Ramos (cell line): ENCODE measurements around the gene VCAN.

ENCODE experiments used
- in situ Hi-C: fragments of 300-500 bp; cut with MboI; formaldehyde crosslinking; loops from one replicate; pipeline ENCODE4 v1.14.3; 2022; ENCODE audit warnings: low sequenced_read_pairs; ENCODE audit not compliant: unreplicated experiment

Gene VCAN

GRCh38 chr5:83526289-83526688 lies 54.7 kb downstream of the VCAN start:
- in situ Hi-C loops, result no loop called here

DNA sequence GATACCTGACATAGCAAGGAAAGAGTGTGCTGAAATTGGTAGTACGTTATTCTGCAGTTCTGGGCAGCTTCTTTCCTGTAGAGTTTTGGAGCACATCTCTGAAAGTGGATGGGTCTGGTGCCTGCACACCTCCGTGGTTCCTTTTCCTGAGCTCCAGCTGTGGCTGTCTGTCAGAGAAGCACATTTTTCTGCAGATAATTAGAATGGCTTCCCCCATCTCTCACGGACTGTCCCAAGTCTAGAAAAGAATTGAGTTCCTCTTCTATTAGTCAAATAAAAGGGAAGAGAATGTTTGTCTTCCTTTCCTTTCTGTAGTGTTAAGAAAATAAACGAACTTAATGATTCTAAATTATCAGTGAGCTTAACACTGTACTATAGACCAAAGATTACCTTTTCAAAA lies 55.7 kb downstream of the VCAN start:
- in situ Hi-C loops, result no loop called here

DNA sequence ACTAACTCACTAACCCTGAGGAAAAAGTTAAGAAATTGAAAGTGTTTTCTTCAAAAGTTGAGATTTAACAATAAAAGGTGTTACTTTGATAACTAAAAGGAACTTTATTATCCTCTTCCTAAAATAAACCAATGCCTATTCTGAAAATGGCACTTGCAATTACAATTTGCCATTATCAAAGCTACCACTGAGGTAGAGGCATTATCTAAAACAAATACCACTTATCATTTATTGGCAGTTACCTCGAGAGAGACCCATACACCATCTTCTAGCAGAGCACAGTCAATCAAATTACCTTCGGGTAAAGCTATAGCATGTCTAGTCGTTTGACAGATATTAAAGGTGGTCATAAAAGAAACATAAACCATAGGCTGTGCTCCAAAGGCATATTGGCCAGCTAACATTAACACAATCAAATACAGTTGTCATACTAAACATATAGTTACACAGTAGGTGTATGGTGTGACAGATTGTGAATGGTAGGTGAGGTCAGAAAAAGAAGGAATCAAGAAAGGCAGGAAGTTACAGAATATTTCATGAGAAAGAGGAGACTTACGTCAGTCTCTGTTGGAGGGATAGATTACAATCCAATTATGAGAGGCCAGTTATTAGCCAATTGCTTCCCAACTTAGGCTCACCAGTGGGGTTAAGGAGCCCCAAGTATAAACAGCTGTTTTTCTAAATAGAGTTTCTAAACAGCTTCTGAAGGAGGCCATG lies 56.3 kb downstream of the VCAN start:
- in situ Hi-C loops, result no loop called here

GRCh38 chr5:83528439-83528769 lies 56.9 kb downstream of the VCAN start:
- in situ Hi-C loops, result no loop called here

DNA sequence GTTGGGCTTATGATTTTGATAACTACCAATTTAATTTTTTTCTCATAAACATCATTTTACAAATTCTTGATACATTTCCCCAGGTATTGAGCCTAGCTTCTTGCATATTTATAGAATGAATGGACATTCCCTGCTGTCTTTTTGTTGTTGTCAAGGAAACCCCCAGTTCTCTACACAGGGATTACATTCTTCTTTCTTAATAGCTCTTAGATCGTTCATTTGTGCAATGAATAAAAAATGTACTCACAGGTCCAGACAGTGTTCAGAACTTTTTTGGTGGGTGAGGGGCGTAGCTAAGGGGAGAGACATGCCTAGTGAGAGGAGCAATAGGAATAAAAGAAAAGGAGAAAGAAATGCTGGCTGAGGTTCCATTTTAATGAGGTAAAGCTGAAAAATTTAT lies 58.6 kb downstream of the VCAN start:
- in situ Hi-C loops, result no loop called here

DNA sequence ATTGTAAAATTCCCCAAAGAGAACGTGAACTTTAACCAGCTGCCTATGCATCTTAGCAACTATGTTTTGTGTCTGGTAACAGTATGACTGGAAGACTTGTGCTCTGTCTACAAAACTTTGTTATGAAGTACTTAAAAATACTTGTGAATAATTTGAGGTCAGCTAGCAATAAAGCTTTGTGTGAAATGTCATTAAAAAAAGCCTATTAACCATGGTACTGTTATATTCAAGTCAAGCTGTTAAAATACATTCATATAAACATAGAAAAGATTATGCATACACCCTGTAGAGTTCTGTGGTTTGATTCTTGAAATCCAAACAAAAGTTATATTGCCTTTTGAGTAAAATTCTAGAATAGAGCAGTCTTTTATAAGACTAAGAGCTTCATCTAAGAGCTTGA lies 60.1 kb downstream of the VCAN start:
- in situ Hi-C loops, result no loop called here

- in situ Hi-C loops, result no loop called here
Measured at GRCh38 chr5:83538786-83539462, 67.4 kb downstream of the VCAN start.

DNA sequence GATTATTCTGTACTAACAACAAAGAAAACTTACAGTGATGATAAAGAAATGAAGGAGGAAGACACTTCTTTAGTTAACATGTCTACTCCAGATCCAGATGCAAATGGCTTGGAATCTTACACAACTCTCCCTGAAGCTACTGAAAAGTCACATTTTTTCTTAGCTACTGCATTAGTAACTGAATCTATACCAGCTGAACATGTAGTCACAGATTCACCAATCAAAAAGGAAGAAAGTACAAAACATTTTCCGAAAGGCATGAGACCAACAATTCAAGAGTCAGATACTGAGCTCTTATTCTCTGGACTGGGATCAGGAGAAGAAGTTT lies 67.9 kb downstream of the VCAN start:
- in situ Hi-C loops, result no loop called here

GRCh38 chr5:83540105-83540504 lies 68.6 kb downstream of the VCAN start:
- in situ Hi-C loops, result no loop called here

- in situ Hi-C loops, result no loop called here
Measured at GRCh38 chr5:83540783-83541182, 69.2 kb downstream of the VCAN start.

DNA sequence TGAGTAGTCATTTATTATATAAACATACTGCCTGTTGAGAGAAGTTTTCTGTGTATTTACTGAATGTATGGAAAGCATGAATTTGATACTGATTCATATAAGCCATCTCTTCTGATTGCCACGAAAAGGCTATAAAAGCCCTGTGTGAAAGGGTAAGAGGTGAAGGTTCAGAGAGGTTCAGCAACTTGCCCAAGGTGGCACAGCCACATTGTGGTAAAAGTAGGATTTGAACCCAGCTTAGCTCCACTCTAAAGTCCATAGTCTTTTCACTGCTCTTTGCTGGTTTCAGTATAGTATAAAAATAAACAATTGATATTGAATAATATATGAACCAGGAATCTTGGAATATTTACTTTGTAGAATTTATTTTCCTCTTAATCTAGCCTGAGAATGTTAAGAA lies 71.3 kb downstream of the VCAN start:
- in situ Hi-C loops, result no loop called here

DNA sequence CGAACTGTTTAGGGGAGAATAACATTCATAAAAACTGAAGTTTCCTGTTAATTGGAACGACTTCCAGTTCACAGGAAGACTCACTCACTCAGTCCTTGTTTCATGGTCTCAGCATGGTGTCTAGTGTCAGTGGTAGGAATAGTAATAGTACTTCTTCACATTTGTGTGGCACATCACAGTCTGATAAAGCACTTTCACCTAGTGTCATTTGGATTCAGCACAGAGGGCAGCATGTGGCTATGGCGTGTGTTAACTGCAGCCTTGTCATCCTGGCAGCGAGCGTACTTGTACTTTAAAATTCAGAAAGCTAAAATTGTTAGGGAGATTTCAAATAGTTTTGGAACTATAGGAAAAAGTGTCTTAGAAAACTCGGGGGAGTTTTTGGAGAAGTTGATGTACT lies 72.4 kb downstream of the VCAN start:
- in situ Hi-C loops, result no loop called here

DNA sequence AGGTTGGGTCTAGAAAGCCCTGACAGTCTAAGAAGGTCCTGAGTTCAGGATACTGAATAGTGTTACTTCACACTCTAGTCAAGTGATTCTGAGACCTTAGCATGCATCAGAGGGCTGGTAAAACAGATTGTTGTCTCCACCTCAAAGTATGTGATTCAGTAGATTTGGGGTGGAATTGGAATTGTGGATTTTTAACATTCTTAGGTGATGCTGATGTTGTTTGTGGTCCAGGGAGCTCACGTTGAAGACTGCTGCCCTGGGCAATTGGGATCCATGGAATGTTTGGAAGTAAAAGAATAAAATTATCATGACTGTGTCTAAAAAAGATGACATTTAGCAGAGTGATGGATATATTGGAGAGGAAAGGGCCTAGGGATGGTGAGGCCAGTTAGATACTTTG lies 75.6 kb downstream of the VCAN start:
- in situ Hi-C loops, result no loop called here

- in situ Hi-C loops, result no loop called here
Measured at GRCh38 chr5:83547889-83548288, 76.3 kb downstream of the VCAN start.

DNA sequence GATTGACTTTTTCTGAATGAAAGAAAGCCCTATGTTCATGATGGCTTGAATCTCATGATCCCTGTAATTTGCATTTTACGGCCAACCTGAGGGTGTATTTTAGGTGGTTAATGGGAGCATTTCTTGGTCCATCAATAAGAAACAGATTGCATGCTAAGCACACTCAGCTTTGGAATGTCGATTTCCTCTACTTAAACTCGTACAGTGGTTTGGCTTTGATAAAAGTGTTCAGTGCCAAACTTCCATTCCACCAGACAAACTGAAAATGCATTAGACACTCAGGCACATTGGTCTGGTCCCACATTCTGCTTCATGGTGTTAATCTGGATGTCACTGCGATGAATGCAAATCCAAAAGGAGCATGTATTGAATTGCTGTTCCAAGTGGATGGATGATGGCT lies 77.0 kb downstream of the VCAN start:
- in situ Hi-C loops, result no loop called here

DNA sequence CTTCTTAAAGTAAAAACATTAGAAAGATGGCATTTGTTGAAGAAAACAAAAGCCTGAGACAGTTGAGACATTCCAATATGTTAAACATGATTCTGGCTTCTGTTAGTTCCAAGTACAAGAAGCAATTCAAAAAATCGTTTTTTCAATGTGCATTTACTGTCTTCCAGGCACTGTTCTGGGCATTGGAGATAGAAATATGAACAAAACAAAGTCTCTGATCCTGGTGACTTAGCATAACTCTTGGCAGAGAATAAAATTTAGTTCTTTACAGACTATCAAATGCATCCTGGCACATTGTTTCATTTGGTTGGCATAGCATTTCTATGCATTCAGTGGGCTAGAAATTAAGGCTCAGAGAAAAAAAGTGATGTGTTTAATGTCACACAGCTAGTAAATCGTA lies 77.5 kb downstream of the VCAN start:
- in situ Hi-C loops, result no loop called here

- in situ Hi-C loops, result loop anchor here (25.0 kb wide), 1 partner anchor 1212 kb away; no protein-coding TSS in a partner anchor
Measured at GRCh38 chr5:83549674-83550073, 78.1 kb downstream of the VCAN start.

DNA sequence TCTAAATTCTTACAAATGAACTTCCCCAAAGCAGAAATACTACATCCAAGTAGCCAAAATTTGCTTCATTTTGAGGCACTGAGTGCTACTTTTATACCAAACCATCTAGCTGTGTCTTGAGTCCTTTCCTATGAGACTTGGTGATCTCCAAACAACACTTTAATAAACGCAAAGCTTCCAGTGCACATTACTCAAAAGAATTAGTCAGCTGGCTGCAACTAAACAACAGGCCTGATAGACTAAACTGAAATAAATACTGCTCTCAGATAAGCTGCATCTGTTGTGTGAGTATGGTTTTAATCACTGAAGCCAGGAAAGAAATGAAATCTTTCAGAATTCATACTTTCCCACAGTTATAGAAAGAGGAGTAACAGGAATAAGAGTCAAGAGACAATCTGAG lies 80.3 kb downstream of the VCAN start:
- in situ Hi-C loops, result loop anchor here (25.0 kb wide), 1 partner anchor 1215 kb away; no protein-coding TSS in a partner anchor

DNA sequence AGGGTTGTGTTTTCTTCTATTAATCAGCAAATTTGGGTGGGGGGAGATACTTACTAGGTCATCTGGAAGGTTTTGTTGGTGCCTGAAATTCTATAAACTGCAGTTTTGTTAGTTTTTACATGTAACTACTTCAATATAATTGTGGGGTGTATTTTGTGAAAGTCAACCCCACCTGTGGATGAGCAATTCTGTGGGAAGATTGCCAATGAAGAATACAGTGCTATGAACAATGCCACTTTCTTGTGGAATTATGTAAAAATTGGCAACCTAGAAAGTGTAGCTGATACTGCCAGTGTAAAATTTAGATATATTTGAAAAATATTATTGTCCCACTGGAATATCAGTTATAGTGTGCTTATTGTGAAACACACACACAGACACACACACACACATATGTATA lies 80.7 kb downstream of the VCAN start:
- in situ Hi-C loops, result loop anchor here (25.0 kb wide), 1 partner anchor 1215 kb away; no protein-coding TSS in a partner anchor

GRCh38 chr5:83553000-83553486 lies 81.5 kb downstream of the VCAN start:
- in situ Hi-C loops, result loop anchor here (25.0 kb wide), 1 partner anchor 1216 kb away; no protein-coding TSS in a partner anchor

GRCh38 chr5:83554133-83554532 lies 82.6 kb downstream of the VCAN start:
- in situ Hi-C loops, result loop anchor here (25.0 kb wide), 1 partner anchor 1217 kb away; no protein-coding TSS in a partner anchor

GRCh38 chr5:83554686-83555085 lies 83.1 kb downstream of the VCAN start:
- in situ Hi-C loops, result loop anchor here (25.0 kb wide), 1 partner anchor 1217 kb away; no protein-coding TSS in a partner anchor
